ENCODE data around the gene ACVR1B.

- TF ChIP-seq CTCF (IDR thresholded peaks at IDR 0.05; ENCODE audit: low read length) (no peak), EZH2 (optimal IDR thresholded peaks at IDR 0.05; ENCODE audit: low read depth, low read length) (no peak), EZH2phosphoT487 (IDR thresholded peaks at IDR 0.05; ENCODE audit: low read length) (no peak)
These were observed 80.9 kb downstream of the ACVR1B start for GRCh38 chr12:52032446-52032803.

Data from MM.1S (cell line).